Mesenchymal stem cell (in vitro differentiated cells and primary cell): ENCODE results near the gene BTBD3.

Experiments
- DNase-seq: peaks from one replicate; pipeline ENCODE4 v3.0.0-alpha.2; 2013
- H2AFZ ChIP-seq: one replicate; pipeline ENCODE4 v1.6.1; 2013; ENCODE audit warnings: low read depth, mild to moderate bottlenecking, control low read depth, inconsistent platforms, low read length, moderate library complexity
- H2AK5ac ChIP-seq: 2 replicates; pipeline ENCODE4 v1.6.1; 2013; ENCODE audit warnings: low read length, moderate library complexity, mild to moderate bottlenecking, inconsistent platforms; ENCODE audit not compliant: severe bottlenecking
- H2BK120ac ChIP-seq: one replicate; pipeline ENCODE4 v1.6.1; 2013; ENCODE audit warnings: low read depth, mild to moderate bottlenecking, inconsistent platforms, low read length, moderate library complexity
- H2BK12ac ChIP-seq, 2 experiments: one replicate each; pipeline ENCODE4 v1.6.1; 2013; ENCODE audit warnings: inconsistent platforms in 2 of 2, low read length in 2 of 2, mild to moderate bottlenecking in 2 of 2, moderate library complexity in 2 of 2, control low read depth in 1 of 2
- H2BK15ac ChIP-seq: one replicate; pipeline ENCODE4 v1.6.1; 2013; ENCODE audit warnings: mild to moderate bottlenecking, low read depth, inconsistent platforms; ENCODE audit not compliant: poor library complexity, severe bottlenecking
- H2BK5ac ChIP-seq: 2 replicates; pipeline ENCODE4 v1.6.1; 2013; ENCODE audit warnings: low read depth, mild to moderate bottlenecking, low read length, control low read depth, inconsistent platforms; ENCODE audit not compliant: poor library complexity, severe bottlenecking
- H3K14ac ChIP-seq, 2 experiments: one replicate each; pipeline ENCODE4 v1.6.1; 2013; ENCODE audit warnings: inconsistent platforms in 2 of 2, low read length in 2 of 2, control low read depth in 1 of 2, mild to moderate bottlenecking in 1 of 2, moderate library complexity in 1 of 2
- H3K18ac ChIP-seq, 2 experiments: one replicate each; pipeline ENCODE4 v1.6.1; 2013; ENCODE audit warnings: inconsistent platforms in 2 of 2, low read length in 2 of 2, control low read depth in 1 of 2, low read depth in 1 of 2, mild to moderate bottlenecking in 1 of 2
- H3K23ac ChIP-seq, 2 experiments: one replicate each; pipeline ENCODE4 v1.6.1; 2013; ENCODE audit warnings: inconsistent platforms in 2 of 2, low read length in 2 of 2, mild to moderate bottlenecking in 2 of 2, moderate library complexity in 2 of 2, control low read depth in 1 of 2
- H3K27ac ChIP-seq: 2 replicates; pipeline ENCODE4 v1.5.1; 2013; ENCODE audit warnings: mild to moderate bottlenecking, moderate library complexity, low read length, control low read depth, inconsistent platforms; ENCODE audit not compliant: poor library complexity, severe bottlenecking
- H3K27me3 ChIP-seq, 2 experiments: 2 replicates each; pipeline versions ENCODE4 v1.6.1 to v1.7.0; 2013; ENCODE audit warnings: low read length in 2 of 2, mild to moderate bottlenecking in 2 of 2, moderate library complexity in 2 of 2, control low read depth in 1 of 2, inconsistent platforms in 1 of 2; ENCODE audit not compliant: control insufficient read depth in 1 of 2, insufficient read depth in 1 of 2
- H3K36me3 ChIP-seq, 2 experiments: 2 replicates each; pipeline versions ENCODE4 v1.6.1 to v1.7.0; 2013; ENCODE audit warnings: low read length in 2 of 2, control low read depth in 1 of 2, inconsistent platforms in 1 of 2, low read depth in 1 of 2, mild to moderate bottlenecking in 1 of 2; ENCODE audit not compliant: insufficient read depth in 2 of 2, control insufficient read depth in 1 of 2
- H3K4ac ChIP-seq, 2 experiments: one replicate each; pipeline ENCODE4 v1.6.1; 2013; ENCODE audit warnings: inconsistent platforms in 2 of 2, low read length in 2 of 2, mild to moderate bottlenecking in 2 of 2, moderate library complexity in 2 of 2, control low read depth in 1 of 2, low read depth in 1 of 2
- H3K4me1 ChIP-seq: 2 replicates; pipeline ENCODE4 v1.6.1; 2013; ENCODE audit warnings: low read depth, low read length, control low read depth; ENCODE audit not compliant: control insufficient read depth, insufficient read depth
- H3K4me2 ChIP-seq: 2 replicates; pipeline ENCODE4 v1.6.1; 2013; ENCODE audit warnings: low read length, mild to moderate bottlenecking, inconsistent platforms; ENCODE audit not compliant: poor library complexity, severe bottlenecking
- H3K4me3 ChIP-seq, 2 experiments: 2 replicates each; pipeline versions ENCODE4 v1.5.1 to v1.7.0; 2013; ENCODE audit warnings: low read length in 2 of 2, mild to moderate bottlenecking in 2 of 2, control low read depth in 1 of 2, low read depth in 1 of 2; ENCODE audit not compliant: insufficient read depth in 1 of 2
- H3K79me1 ChIP-seq: replicated peaks from 2 replicates; pipeline ENCODE4 v1.6.1; 2013; ENCODE audit warnings: mild to moderate bottlenecking, control low read depth, low read length, inconsistent platforms; ENCODE audit not compliant: poor library complexity, severe bottlenecking
- H3K9ac ChIP-seq: 2 replicates; pipeline ENCODE4 v1.7.0; 2013; ENCODE audit warnings: mild to moderate bottlenecking, low read length, moderate library complexity
- H3K9me3 ChIP-seq: 2 replicates; pipeline ENCODE4 v1.7.0; 2013; ENCODE audit warnings: mild to moderate bottlenecking, low read length; ENCODE audit not compliant: control insufficient read depth
- H4K8ac ChIP-seq: one replicate; pipeline ENCODE4 v1.6.1; 2013; ENCODE audit warnings: inconsistent platforms, mild to moderate bottlenecking, low read length, moderate library complexity
- H4K91ac ChIP-seq: one replicate; pipeline ENCODE4 v1.6.1; 2013; ENCODE audit warnings: mild to moderate bottlenecking, low read length, inconsistent platforms
- WGBS: methylation state at CpG from one replicate; pipeline ENCODE4 v1.1.7; 2013; ENCODE audit warnings: mixed read lengths; 5-methylcytosine and 5-hydroxymethylcytosine counted together

The BTBD3 gene

GRCh38 chr20:11958855-11959254, 41.2 kb downstream of the BTBD3 start:
- no peak overlapping the region for H3K4ac ChIP-seq
- H3K36me3 ChIP-seq: no peaks in the 10 kb centered on the region
- H2BK120ac ChIP-seq: no peak overlapping the region
- no peak overlapping the region for H3K18ac ChIP-seq
- H4K91ac ChIP-seq: no peak overlapping the region
- no peak overlapping the region for H2BK15ac ChIP-seq
- DNase-seq: no peak
- H2AFZ ChIP-seq: no peak overlapping the region
- H3K4me2 ChIP-seq: no peak overlapping the region
- no peaks in the 10 kb centered on the region for H3K79me1 ChIP-seq
- no peak overlapping the region for H2AK5ac ChIP-seq
- 87% methylated on average over 24 of the region's 24 CpGs for whole genome bisulfite sequencing
- H3K9ac ChIP-seq: no peak overlapping the region
- no peak overlapping the region for H2BK5ac ChIP-seq
- H3K27me3 ChIP-seq: no peaks in the 10 kb centered on the region
- H4K8ac ChIP-seq: no peak overlapping the region
- H3K4me3 ChIP-seq: peak overlapping the region in 1 of 2 experiments; percentile 56
- H3K4me1 ChIP-seq: no peaks in the 10 kb centered on the region
- H3K9me3 ChIP-seq: no peaks in the 10 kb centered on the region
- H2BK12ac ChIP-seq: no peak overlapping the region
- H3K27ac ChIP-seq: no peak overlapping the region
- H3K23ac ChIP-seq: no peak overlapping the region
- H3K14ac ChIP-seq: no peak overlapping the region

DNA sequence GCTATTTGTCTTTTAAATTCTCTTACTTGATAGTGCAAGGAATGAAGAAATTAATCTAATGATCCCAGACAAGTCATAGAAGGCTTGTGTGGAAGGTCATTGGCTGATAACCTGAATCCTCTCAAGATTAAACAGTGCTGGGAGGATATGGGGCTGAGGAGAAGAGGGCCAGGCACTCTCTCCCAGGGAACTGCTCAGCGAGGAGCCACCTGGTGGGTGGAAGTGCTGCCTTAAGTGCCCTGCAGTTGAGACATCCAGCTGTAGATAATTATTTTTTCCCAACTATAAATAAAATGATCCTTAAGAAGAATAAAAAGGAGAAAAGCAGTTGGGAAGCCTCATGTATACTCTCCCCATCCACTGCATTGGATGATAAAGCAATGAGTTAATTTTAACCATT, 47.9 kb downstream of the BTBD3 start:
- Histone ChIP-seq H2BK12ac (no peak overlapping the region), H3K4me3 (no peak overlapping the region), H2AFZ (no peak overlapping the region), H3K14ac (no peak overlapping the region), H2BK15ac (no peak overlapping the region), H3K9me3 (no peaks in the 10 kb centered on the region), H3K18ac (no peak overlapping the region), H3K36me3 (no peaks in the 10 kb centered on the region), H4K8ac (no peak overlapping the region), H3K4me1 (no peaks in the 10 kb centered on the region), H3K27ac (no peak overlapping the region), H3K4me2 (no peak overlapping the region), H2AK5ac (no peak overlapping the region), H3K79me1 (no peaks in the 10 kb centered on the region), H2BK120ac (no peak overlapping the region), H4K91ac (no peak overlapping the region), H3K4ac (no peak overlapping the region), H3K9ac (no peak overlapping the region), H3K27me3 (no peaks in the 10 kb centered on the region), H3K23ac (no peak overlapping the region), H2BK5ac (no peak overlapping the region)
- no CpG with 5 or more reads among the region's 1 CpG for WGBS
- DNase-seq: no peak

- 44% methylated on average over 3 of the region's 3 CpGs for WGBS
- Histone ChIP-seq H3K9ac (no peak overlapping the region), H4K91ac (no peak overlapping the region), H2AFZ (no peak overlapping the region), H4K8ac (no peak overlapping the region), H3K18ac (no peak overlapping the region), H3K4ac (no peak overlapping the region), H2BK120ac (no peak overlapping the region), H2AK5ac (no peak overlapping the region), H2BK15ac (no peak overlapping the region), H3K4me1 (no peaks in the 10 kb centered on the region), H3K4me2 (no peak overlapping the region), H3K36me3 (no peaks in the 10 kb centered on the region), H3K14ac (no peak overlapping the region), H3K4me3 (no peak overlapping the region), H2BK5ac (no peak overlapping the region), H3K79me1 (no peaks in the 10 kb centered on the region), H2BK12ac (no peak overlapping the region), H3K27ac (no peak overlapping the region), H3K23ac (no peak overlapping the region), H3K9me3 (no peaks in the 10 kb centered on the region), H3K27me3 (no peaks in the 10 kb centered on the region)
- DNase-seq: no peak
These were observed 48.5 kb downstream of the BTBD3 start for GRCh38 chr20:11966186-11966585.

DNA sequence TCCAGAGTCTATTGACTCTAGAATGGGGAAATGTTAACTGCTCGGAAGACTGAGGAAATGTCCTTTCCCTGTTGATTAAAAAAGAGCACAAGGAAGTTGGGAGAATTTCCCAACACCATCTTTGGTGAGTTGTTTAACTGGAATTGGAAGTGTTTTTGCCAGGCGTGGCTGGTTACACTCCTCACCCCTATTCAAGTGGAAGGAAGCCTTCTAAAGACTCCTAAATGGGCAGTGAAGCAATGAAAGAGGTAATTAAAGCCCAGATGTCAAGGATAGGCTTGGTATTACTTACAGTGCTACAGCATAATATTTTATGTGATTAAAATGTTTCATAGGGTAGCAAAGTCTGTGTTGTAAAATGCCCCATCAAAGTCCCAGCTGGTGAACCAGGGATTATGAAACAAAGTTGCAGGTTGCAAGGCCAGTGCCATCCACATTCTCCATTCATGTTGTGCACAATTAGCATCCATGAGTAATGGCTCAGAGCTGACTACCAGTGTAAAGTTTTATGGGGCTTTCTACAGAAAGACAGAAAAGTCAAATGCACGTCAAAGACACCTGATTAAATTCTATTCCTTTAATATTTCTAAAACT, 52.6 kb downstream of the BTBD3 start:
- H2BK120ac ChIP-seq: no peak overlapping the region
- H2AK5ac ChIP-seq: no peak overlapping the region
- no peaks in the 10 kb centered on the region for H3K79me1 ChIP-seq
- no peaks in the 10 kb centered on the region for H3K9me3 ChIP-seq
- H4K8ac ChIP-seq: no peak overlapping the region
- H3K4ac ChIP-seq: no peak overlapping the region
- H3K4me2 ChIP-seq: no peak overlapping the region
- H2BK15ac ChIP-seq: no peak overlapping the region
- no peak overlapping the region for H3K9ac ChIP-seq
- no peak overlapping the region for H3K18ac ChIP-seq
- no peak overlapping the region for H3K14ac ChIP-seq
- no peak overlapping the region for H2BK5ac ChIP-seq
- H3K23ac ChIP-seq: no peak overlapping the region
- no peak overlapping the region for H3K27ac ChIP-seq
- H2BK12ac ChIP-seq: no peak overlapping the region
- no peak for DNase-seq
- H2AFZ ChIP-seq: no peak overlapping the region
- H3K4me1 ChIP-seq: no peaks in the 10 kb centered on the region
- 78% methylated on average over 1 of the region's 3 CpGs for WGBS
- no peaks in the 10 kb centered on the region for H3K36me3 ChIP-seq
- no peaks in the 10 kb centered on the region for H3K27me3 ChIP-seq
- H4K91ac ChIP-seq: no peak overlapping the region
- no peak overlapping the region for H3K4me3 ChIP-seq
